ENCODE measurements around the gene PRMT7. TPM values are rescaled to one million over a fixed set of nuclear protein-coding genes. Genes with fewer than 3 reads are reported as not detected.

Gene PRMT7
- total RNA-seq, 4 donors from 2014 or later, result 22.3 to 56.7 (median 35.8) TPM

DNA sequence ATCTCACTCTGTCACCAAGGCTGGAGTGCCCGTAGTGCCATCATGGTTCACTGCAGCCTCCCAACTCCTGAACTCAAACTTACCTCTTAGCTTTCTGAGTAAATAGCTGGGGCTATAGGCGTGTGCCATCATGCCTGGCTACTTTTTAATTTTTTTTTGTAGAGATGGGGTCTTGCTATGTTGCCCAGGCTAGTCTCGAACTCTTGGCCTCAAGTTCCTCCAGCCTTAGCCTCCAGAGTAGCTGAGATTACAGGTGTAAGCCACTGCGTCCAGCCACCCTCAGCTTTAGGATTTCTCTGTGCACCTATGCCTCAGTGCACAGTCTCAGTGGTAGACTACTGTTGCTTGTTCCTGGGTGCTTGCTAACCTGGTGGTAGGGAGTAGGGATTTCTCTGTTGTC lies 41.0 kb upstream of the PRMT7 start:
- DNase-seq (ENCODE audit: low spot score) (no peak), ATAC-seq (ENCODE audit: low FRiP score) (no peak)
- TF ChIP-seq CTCF (IDR thresholded peaks at IDR 0.05), result no peak

- ATAC-seq (ENCODE audit: low FRiP score), result no peak
- TF ChIP-seq CTCF (IDR thresholded peaks at IDR 0.05), result no peak
- DNase-seq (ENCODE audit: low spot score), result no peak
Observed at GRCh38 chr16:68270353-68270752, 40.5 kb upstream of the PRMT7 start.

- ATAC-seq (ENCODE audit: low FRiP score), result no peak
- no peak for DNase-seq (ENCODE audit: low spot score)
- no peak for TF ChIP-seq CTCF (IDR thresholded peaks at IDR 0.05)
Observed at GRCh38 chr16:68272507-68273209, 38.2 kb upstream of the PRMT7 start.

DNA sequence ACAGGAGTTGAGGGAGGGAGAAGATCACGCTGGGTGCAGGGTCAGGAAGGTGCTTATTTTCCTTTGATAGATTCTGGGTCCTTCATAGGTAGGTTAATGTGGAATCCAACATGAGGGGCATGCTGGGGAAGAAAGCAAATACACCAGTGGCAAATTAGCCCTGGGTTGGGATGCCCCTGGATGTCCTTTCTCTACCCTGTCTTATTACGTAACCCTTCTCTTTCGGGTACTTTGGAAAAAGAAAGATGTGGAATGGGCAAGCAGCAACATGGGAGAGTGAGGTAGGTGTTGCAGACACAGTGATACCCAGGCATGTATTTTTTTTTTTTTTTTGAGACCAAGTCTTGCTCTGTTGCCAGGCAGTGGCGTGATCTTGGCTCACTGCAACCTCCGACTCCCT lies 37.4 kb upstream of the PRMT7 start:
- ATAC-seq (ENCODE audit: low FRiP score) (no peak), DNase-seq (ENCODE audit: low spot score) (no peak)
- TF ChIP-seq CTCF (IDR thresholded peaks at IDR 0.05), result no peak

DNA sequence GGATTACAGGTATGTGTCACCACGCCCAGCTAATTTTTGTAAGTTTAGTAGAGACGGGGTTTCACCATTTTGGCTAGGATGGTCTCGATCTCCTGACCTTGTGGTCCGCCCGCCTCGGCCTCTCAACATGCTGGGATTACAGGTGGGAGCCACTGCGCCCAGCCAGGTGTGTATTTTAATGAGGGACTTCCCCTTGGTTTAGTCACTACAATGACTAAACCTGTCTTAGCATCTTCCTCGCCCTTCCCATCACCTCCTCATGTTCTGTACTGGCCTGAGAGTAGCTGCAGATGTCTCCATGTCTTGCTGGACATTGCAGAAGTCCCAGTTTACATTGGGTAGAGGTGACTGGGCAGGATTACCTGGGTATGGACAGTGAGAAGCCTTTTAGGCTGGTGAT lies 36.9 kb upstream of the PRMT7 start:
- TF ChIP-seq CTCF (IDR thresholded peaks at IDR 0.05), result no peak
- DNase-seq (ENCODE audit: low spot score) (no peak), ATAC-seq (ENCODE audit: low FRiP score) (no peak)

GRCh38 chr16:68274441-68274840 lies 36.4 kb upstream of the PRMT7 start:
- TF ChIP-seq CTCF (IDR thresholded peaks at IDR 0.05), result no peak
- ATAC-seq (ENCODE audit: low FRiP score) (no peak), DNase-seq (ENCODE audit: low spot score) (no peak)

DNA sequence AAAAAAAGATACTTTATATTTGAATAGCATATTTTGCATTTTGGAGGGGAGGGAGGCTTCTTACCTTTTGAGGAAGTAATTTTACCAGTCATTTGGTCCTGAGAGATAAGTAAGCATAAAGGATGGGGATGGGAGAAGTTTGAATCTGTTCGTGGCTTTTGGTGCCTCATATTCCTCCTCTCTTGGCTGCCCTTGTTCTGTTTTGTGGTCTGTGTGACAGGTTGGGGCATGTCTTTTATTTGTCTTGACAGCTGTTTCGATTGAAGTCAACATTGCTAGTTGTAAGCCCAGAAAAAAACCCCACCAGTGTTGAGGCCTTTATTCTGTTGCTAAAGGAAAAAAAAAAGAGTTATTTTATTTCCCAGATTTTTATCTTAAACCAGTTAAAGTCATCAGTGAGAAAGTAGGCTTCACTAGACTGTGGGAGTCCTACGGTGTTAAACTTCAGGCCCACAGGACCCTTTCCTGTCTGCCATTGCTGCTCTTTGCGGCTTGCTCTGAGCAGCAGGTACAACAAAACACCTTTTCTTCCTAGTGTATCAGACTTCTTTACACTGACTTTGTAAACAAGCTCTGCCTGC lies 35.1 kb upstream of the PRMT7 start:
- ATAC-seq (ENCODE audit: low FRiP score) (no peak), DNase-seq (ENCODE audit: low spot score) (no peak)
- no peak for TF ChIP-seq CTCF (IDR thresholded peaks at IDR 0.05)
